GM12878 (cell line): Measurements from ENCODE around the gene RTEL1. TPM values are rescaled to one million over a fixed set of nuclear protein-coding genes. Genes with fewer than 3 reads are reported as not detected.

Experiments used
- ATAC-seq: fragments of 200-7000 bp; cut with Tn5 transposase; 3 replicates; pipeline ENCODE4 v1.9.1; 2020; ENCODE audit warnings: mild to moderate bottlenecking, moderate library complexity
- BruUV-seq: library from RNA; stranded (reverse); fragments of 400-500 nt; replicated peaks from 2 replicates; lab custom pipeline; 2021; lab: Mats Ljungman, UMichigan
- CTCF ChIA-PET: fragments of 300-600 bp; sonication (Branson Sonifier 250); formaldehyde crosslinking; extraction: SDS; loops from one replicate; lab custom pipeline; 2021; ENCODE audit warnings: inconsistent platforms; lab: Yijun Ruan, JAX
- POLR2A ChIA-PET: fragments of 350-600 bp; formaldehyde crosslinking; extraction: SDS; loops from one replicate; lab custom pipeline; 2021; ENCODE audit warnings: inconsistent platforms; lab: Charles Lee
- RAD21 ChIA-PET: fragments of 300-600 bp; sonication (Branson Sonifier 250); formaldehyde crosslinking; loops from one replicate; lab custom pipeline; 2023; ENCODE audit warnings: antibody characterized with exemption; ENCODE audit not compliant: unreplicated experiment; lab: Charles Lee
- SMC1A ChIA-PET: fragments of 300-600 bp; sonication (Branson Sonifier 250); formaldehyde crosslinking; loops from one replicate; lab custom pipeline; 2023; ENCODE audit not compliant: unreplicated experiment, uncharacterized antibody; lab: Charles Lee
- DNase-seq: peaks from one replicate; pipeline ENCODE4 v3.0.0-alpha.2; 2011; ENCODE audit warnings: low read depth, low spot score
- FAIRE-seq: peaks from 3 replicates; lab custom pipeline; 2011; peaks lifted over from hg19 to GRCh38; lab: Jason Lieb, UNC
- H2AFZ ChIP-seq: 2 replicates; pipeline ENCODE4 v1.6.0; 2011; ENCODE audit warnings: low read depth, low read length, control low read depth; ENCODE audit not compliant: control insufficient read depth
- H3K27ac ChIP-seq: 2 replicates; pipeline ENCODE4 v1.5.1; 2011; ENCODE audit warnings: control low read depth; ENCODE audit not compliant: control insufficient read depth, insufficient read depth
- H3K27me3 ChIP-seq, 2 experiments: replicated peaks in 1 of 2; 2 replicates each; pipeline versions ENCODE4 v1.6.0 to v1.6.1; 2011; ENCODE audit warnings: low read length in 1 of 2; ENCODE audit not compliant: control insufficient read depth in 2 of 2, insufficient read depth in 2 of 2
- H3K36me3 ChIP-seq, 2 experiments: 2 replicates each; pipeline ENCODE4 v1.5.1; 2011; ENCODE audit warnings: low read length in 1 of 2; ENCODE audit not compliant: control insufficient read depth in 2 of 2, insufficient read depth in 2 of 2
- H3K4me1 ChIP-seq: 2 replicates; pipeline ENCODE4 v1.6.1; 2011; ENCODE audit warnings: mild to moderate bottlenecking, low read length, moderate library complexity, mixed read lengths; ENCODE audit not compliant: control insufficient read depth, insufficient read depth
- H3K4me2 ChIP-seq: 2 replicates; pipeline ENCODE4 v1.6.0; 2011; ENCODE audit warnings: control low read depth; ENCODE audit not compliant: control insufficient read depth, insufficient read depth
- H3K4me3 ChIP-seq: fragments of 200-600 bp; sonication (generic); 2 replicates; pipeline ENCODE4 v1.5.1; 2016
- H3K79me2 ChIP-seq: 2 replicates; pipeline ENCODE4 v1.6.0; 2011; ENCODE audit warnings: low read length; ENCODE audit not compliant: control insufficient read depth, insufficient read depth
- H3K9ac ChIP-seq: 2 replicates; pipeline ENCODE4 v1.8.0; 2011; ENCODE audit warnings: low read length, control low read depth, mixed read lengths; ENCODE audit not compliant: control insufficient read depth, insufficient read depth
- H3K9me3 ChIP-seq: replicated peaks from 3 replicates; pipeline ENCODE4 v1.5.1; 2011; ENCODE audit warnings: mild to moderate bottlenecking, low read length; ENCODE audit not compliant: control insufficient read depth, insufficient read depth
- H4K20me1 ChIP-seq: 2 replicates; pipeline ENCODE4 v1.6.0; 2011; ENCODE audit not compliant: control insufficient read depth, insufficient read depth
- CBX3 ChIP-seq: fragments of 200-600 bp; sonication (generic); IDR thresholded peaks from 2 replicates; pipeline ENCODE4 v1.6.1; 2016; ENCODE audit warnings: low read depth, borderline replicate concordance
- CHD4 ChIP-seq: fragments of 200-600 bp; sonication (generic); IDR thresholded peaks from 2 replicates; pipeline ENCODE4 v1.6.1; 2016; ENCODE audit warnings: mild to moderate bottlenecking
- CREM ChIP-seq: IDR thresholded peaks from 2 replicates; pipeline ENCODE4 v1.6.1; 2014; ENCODE audit warnings: antibody characterized with exemption, low read depth
- HDAC6 ChIP-seq: fragments of 200-600 bp; sonication (generic); IDR thresholded peaks from one replicate; pipeline ENCODE4 v1.8.0; 2017; ENCODE audit warnings: antibody characterized with exemption; ENCODE audit not compliant: unreplicated experiment
- KAT2A ChIP-seq: conservative IDR thresholded peaks from 2 replicates; pipeline ENCODE4 v1.6.1; 2011; ENCODE audit warnings: low read depth, low read length; ENCODE audit not compliant: control insufficient read depth
- MYC ChIP-seq: IDR thresholded peaks from 2 replicates; pipeline ENCODE4 v1.6.1; 2011; ENCODE audit warnings: mild to moderate bottlenecking, low read length, moderate library complexity, inconsistent platforms; ENCODE audit not compliant: insufficient read depth, insufficient replicate concordance, insufficient read length, severe bottlenecking
- POLR2A ChIP-seq: IDR thresholded peaks from 2 replicates; pipeline ENCODE4 v1.6.1; 2011; ENCODE audit warnings: low read depth, mild to moderate bottlenecking, low read length
- RAD21 ChIP-seq: IDR thresholded peaks from 2 replicates; pipeline ENCODE4 v1.6.1; 2011; ENCODE audit warnings: mild to moderate bottlenecking, low read depth, low read length, moderate library complexity; ENCODE audit not compliant: insufficient read depth
- RB1 ChIP-seq: fragments of 450-650 bp; formaldehyde crosslinking; IDR thresholded peaks from 2 replicates; pipeline ENCODE4 v1.6.1; 2017; ENCODE audit warnings: mild to moderate bottlenecking, borderline replicate concordance
- RBBP5 ChIP-seq: fragments of 200-600 bp; sonication (generic); conservative IDR thresholded peaks from 2 replicates; pipeline ENCODE4 v1.6.1; 2016
- SP1 ChIP-seq: IDR thresholded peaks from one replicate; pipeline ENCODE4 v1.6.1; 2011; ENCODE audit warnings: low read depth, low read length
- TAF1 ChIP-seq: IDR thresholded peaks from 2 replicates; pipeline ENCODE4 v1.6.1; 2011; ENCODE audit warnings: mild to moderate bottlenecking, low read depth, low read length, borderline replicate concordance
- ZNF217 ChIP-seq: fragments of 450-650 bp; IDR thresholded peaks from 2 replicates; pipeline ENCODE4 v1.6.1; 2017; ENCODE audit warnings: antibody characterized with exemption, mild to moderate bottlenecking
- ZNF384 ChIP-seq: IDR thresholded peaks from 2 replicates; pipeline ENCODE4 v1.6.1; 2012; ENCODE audit warnings: low read depth, mild to moderate bottlenecking, low read length, improper control_type of control experiment, borderline replicate concordance
- WGBS: methylation state at CpG from one replicate; pipeline ENCODE4 v1.1.6; 2016; ENCODE audit warnings: low lambda C conversion rate; ENCODE audit not compliant: insufficient replicate concordance, insufficient coverage; ENCODE audit errors: missing lambda C conversion rate; 5-methylcytosine and 5-hydroxymethylcytosine counted together
- in situ Hi-C: fragments of 300-500 bp; cut with MboI; formaldehyde crosslinking; loops from 9 replicates; pipeline ENCODE4 v1.14.3; 2018; ENCODE audit warnings: mixed read lengths
- intact Hi-C: fragments of 100-400 bp; cut with micrococcal nuclease; formaldehyde crosslinking; loops from one replicate; pipeline ENCODE4 v1.14.2; 2022; ENCODE audit not compliant: unreplicated experiment
- polyA plus RNA-seq, 11 experiments: library from polyadenylated mRNA; depleted of rRNA in 4 of 11; unstranded in 6 of 11; stranded (reverse) in 5 of 11; fragments of >200 nt; fragmentation: Nextera tagmentation in 4 of 11; fragmentation: Illumina TruSeq in 1 of 11; extraction: Ambion mirVana in 4 of 11; extraction: Trizol in 1 of 11; gene quantifications; 1 replicate in 1 of 11; 2 replicates in 10 of 11; pipeline versions ENCODE4 v1.2.1 to v1.2.3, GENCODE V29; 2011 to 2016; ENCODE audit warnings: inconsistent platforms in 2 of 11, missing spikeins in 2 of 11, low read depth in 1 of 11
- total RNA-seq, 4 experiments: library from RNA; depleted of rRNA in 3 of 4; stranded (reverse); fragments of >200 nt in 3 of 4; fragmentation: Illumina TruSeq in 1 of 4; extraction: Trizol in 1 of 4; gene quantifications; 2 replicates each; pipeline versions ENCODE4 v1.2.1 to v1.2.3, GENCODE V29; 2013 to 2021
- TF ChIP-seq, protein P1 (sequence below): fragments of 450-650 bp; IDR thresholded peaks from 2 replicates; pipeline ENCODE4 v1.6.1; 2017; ENCODE audit warnings: low read depth, mild to moderate bottlenecking, moderate library complexity
- TF ChIP-seq, protein P2 (sequence below): IDR thresholded peaks from 2 replicates; pipeline ENCODE4 v1.6.1; 2012; ENCODE audit warnings: low read depth, low read length, improper control_type of control experiment

Gene RTEL1
- total and polyA plus RNA-seq, 10 of the 15 experiments (the other 5 are each of a cell fraction or from before 2014, with no cell fraction given) = 0.40 to 37.2 (median 15.6) TPM; not detected in 1

DNA sequence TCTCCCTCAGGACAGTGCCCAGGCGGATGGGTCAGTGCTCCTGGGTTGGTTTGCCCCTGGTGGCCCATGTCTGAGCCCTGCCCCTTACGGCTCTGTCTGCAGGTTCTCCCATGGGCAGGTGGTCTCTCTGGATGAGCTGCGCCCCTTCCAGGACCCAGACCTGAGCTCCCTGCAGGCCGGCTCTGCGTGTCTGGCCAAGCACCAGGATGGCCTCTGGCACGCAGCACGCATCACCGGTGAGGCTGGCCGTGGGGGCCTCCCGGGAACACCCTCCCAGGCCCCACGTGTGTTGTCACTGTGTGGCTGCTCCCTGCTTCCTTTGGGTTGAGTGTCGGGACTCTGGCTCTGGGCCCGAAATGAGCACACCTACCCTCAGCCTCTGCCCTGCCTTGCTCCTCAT is 75.0 kb downstream of the RTEL1 start:
- WGBS = 100% methylated on average over 13 of the region's 13 CpGs
- H3K27me3 ChIP-seq = no peaks in the 10 kb centered on the region
- DNase-seq = no peak
- in situ Hi-C loops = no loop called here
- H4K20me1 ChIP-seq = no peaks in the 10 kb centered on the region
- POLR2A ChIA-PET = no interaction called here
- RAD21 ChIA-PET = interaction anchor here (1.2 kb wide), 1 partner anchor 35 kb away, joined by 3 read pairs; no protein-coding TSS in a partner anchor
- H3K9me3 ChIP-seq = 0 out of 3 replicates have a peak, but pooled peaks cover 1% of the 10 kb centered on the region
- no peak for ATAC-seq
- FAIRE-seq = no peak
- peaks cover 11 to 27% of the 10 kb centered on the region in 2 experiments; a peak in 3 of 4 replicates for H3K36me3 ChIP-seq
- H3K27ac ChIP-seq = no peak overlapping the region
- CTCF ChIA-PET = interaction anchor here (1.5 kb wide), 1 partner anchor 25 kb away, joined by 4 read pairs; the partner anchor contains the start of genes ARFRP1 and ZGPAT
- no peak overlapping the region for H3K4me2 ChIP-seq
- H2AFZ ChIP-seq = no peak overlapping the region
- BruUV-seq = no TSS peak
- SMC1A ChIA-PET = no interaction called here
- no peak overlapping the region for H3K4me3 ChIP-seq
- TF ChIP-seq CREM (no peak), ZNF217 (no peak), CHD4 (no peak), POLR2A (no peak), HDAC6 (no peak), RBBP5 (no peak)
- no peak overlapping the region for H3K9ac ChIP-seq
- intact Hi-C loops = no loop called here
- peaks cover 53% of the 10 kb centered on the region for H3K4me1 ChIP-seq
- peaks cover 28% of the 10 kb centered on the region for H3K79me2 ChIP-seq

DNA sequence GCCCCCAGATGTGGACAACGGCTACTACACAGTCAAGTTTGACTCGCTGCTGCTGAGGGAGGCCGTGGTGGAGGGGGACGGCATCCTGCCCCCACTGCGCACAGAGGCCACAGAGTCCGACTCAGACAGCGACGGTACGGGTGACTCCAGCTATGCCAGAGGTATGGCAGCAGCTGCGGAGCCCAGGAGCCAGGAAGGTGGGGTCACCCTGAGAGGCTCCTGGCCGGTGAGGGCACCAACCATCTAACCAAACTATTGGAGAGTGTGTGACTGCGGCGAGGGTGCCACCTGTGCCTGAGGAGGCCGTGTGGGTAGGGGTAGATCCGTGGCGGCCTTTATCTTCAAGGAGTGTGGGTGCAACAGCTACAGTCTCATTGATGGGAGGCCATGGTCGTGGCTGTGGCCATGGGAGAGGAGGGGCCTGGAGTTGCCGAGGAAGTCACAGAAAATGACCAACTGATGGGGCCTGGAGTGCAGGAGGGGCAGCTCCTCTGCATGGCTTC is 75.5 kb downstream of the RTEL1 start:
- in situ Hi-C loops (no loop called here), intact Hi-C loops (no loop called here)
- Histone ChIP-seq H3K79me2 (peaks cover 33% of the 10 kb centered on the region), H3K4me2 (no peak overlapping the region), H3K4me3 (no peak overlapping the region), H2AFZ (no peak overlapping the region), H3K9ac (no peak overlapping the region), H3K9me3 (0 out of 3 replicates have a peak, but pooled peaks cover 1% of the 10 kb centered on the region), H3K27ac (no peak overlapping the region), H3K36me3 (peaks cover 11 to 27% of the 10 kb centered on the region in 2 experiments; a peak in 3 of 4 replicates), H4K20me1 (no peaks in the 10 kb centered on the region), H3K27me3 (no peaks in the 10 kb centered on the region), H3K4me1 (peaks cover 55% of the 10 kb centered on the region)
- DNase-seq (no peak), ATAC-seq (no peak), FAIRE-seq (no peak)
- RAD21 ChIA-PET = interaction anchor here (1.2 kb wide), 1 partner anchor 35 kb away, joined by 3 read pairs; no protein-coding TSS in a partner anchor
- SMC1A ChIA-PET = no interaction called here
- BruUV-seq = no TSS peak
- 86% methylated on average over 18 of the region's 18 CpGs for WGBS
- POLR2A ChIA-PET = no interaction called here
- CTCF ChIA-PET = interaction anchor here (1.5 kb wide), 1 partner anchor 26 kb away, joined by 4 read pairs; the partner anchor contains the start of genes ARFRP1 and ZGPAT
- TF ChIP-seq RB1 (no peak), ZNF217 (no peak), CBX3 (no peak), MYC (no peak), ZNF384 (no peak), RBBP5 (no peak), RAD21 (no peak), KAT2A (no peak), TAF1 (no peak), SP1 (no peak)
- TF ChIP-seq, protein P1, sequence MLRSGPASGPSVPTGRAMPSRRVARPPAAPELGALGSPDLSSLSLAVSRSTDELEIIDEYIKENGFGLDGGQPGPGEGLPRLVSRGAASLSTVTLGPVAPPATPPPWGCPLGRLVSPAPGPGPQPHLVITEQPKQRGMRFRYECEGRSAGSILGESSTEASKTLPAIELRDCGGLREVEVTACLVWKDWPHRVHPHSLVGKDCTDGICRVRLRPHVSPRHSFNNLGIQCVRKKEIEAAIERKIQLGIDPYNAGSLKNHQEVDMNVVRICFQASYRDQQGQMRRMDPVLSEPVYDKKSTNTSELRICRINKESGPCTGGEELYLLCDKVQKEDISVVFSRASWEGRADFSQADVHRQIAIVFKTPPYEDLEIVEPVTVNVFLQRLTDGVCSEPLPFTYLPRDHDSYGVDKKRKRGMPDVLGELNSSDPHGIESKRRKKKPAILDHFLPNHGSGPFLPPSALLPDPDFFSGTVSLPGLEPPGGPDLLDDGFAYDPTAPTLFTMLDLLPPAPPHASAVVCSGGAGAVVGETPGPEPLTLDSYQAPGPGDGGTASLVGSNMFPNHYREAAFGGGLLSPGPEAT = no peak
- TF ChIP-seq, protein P2, sequence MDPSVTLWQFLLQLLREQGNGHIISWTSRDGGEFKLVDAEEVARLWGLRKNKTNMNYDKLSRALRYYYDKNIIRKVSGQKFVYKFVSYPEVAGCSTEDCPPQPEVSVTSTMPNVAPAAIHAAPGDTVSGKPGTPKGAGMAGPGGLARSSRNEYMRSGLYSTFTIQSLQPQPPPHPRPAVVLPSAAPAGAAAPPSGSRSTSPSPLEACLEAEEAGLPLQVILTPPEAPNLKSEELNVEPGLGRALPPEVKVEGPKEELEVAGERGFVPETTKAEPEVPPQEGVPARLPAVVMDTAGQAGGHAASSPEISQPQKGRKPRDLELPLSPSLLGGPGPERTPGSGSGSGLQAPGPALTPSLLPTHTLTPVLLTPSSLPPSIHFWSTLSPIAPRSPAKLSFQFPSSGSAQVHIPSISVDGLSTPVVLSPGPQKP = no peak
